Vagina (tissue), 2 donors: ENCODE results near the gene PHACTR3. TPM values are rescaled to one million over a fixed set of nuclear protein-coding genes. Genes with fewer than 3 reads are reported as not detected.
"Not testable (repeated sequence)": the region's sequence is repeated elsewhere in the genome, so short reads cannot be mapped to it uniquely, and the experiment has no call there.

ENCODE experiments used
- DNase-seq, 2 donors: peaks; one replicate each; pipeline ENCODE4 v3.0.0-alpha.2; 2017; ENCODE audit errors: extremely low spot score in 2 of 2
- H3K27ac ChIP-seq: fragments of 200-600 bp; sonication (generic); one replicate; pipeline ENCODE4 v1.5.1; 2019
- H3K27me3 ChIP-seq: fragments of 200-600 bp; sonication (generic); one replicate; pipeline ENCODE4 v1.5.1; 2019
- H3K36me3 ChIP-seq, 2 donors: fragments of 200-600 bp; sonication (generic); one replicate each; pipeline ENCODE4 v1.5.1; 2017 to 2019
- H3K4me1 ChIP-seq: fragments of 200-600 bp; sonication (generic); one replicate; pipeline ENCODE4 v1.5.1; 2019
- H3K4me3 ChIP-seq, 2 donors: fragments of 200-600 bp; sonication (generic); 1 replicate in 1 of 2; 2 replicates in 1 of 2; pipeline ENCODE4 v1.5.1; 2016 to 2019
- H3K9me3 ChIP-seq: fragments of 200-600 bp; sonication (generic); one replicate; pipeline ENCODE4 v1.5.1; 2019
- CTCF ChIP-seq, 3 experiments: fragments of 450-650 bp in 2 of 3; fragments of 200-600 bp in 1 of 3; sonication (generic) in 1 of 3; IDR thresholded peaks; one replicate each; pipeline ENCODE4 v1.5.1; 2017 to 2019; ENCODE audit warnings: antibody characterized with exemption in 3 of 3, mild to moderate bottlenecking in 2 of 3, moderate library complexity in 2 of 3
- POLR2A ChIP-seq, 2 donors: fragments of 450-650 bp; IDR thresholded peaks; one replicate each; pipeline ENCODE4 v1.6.1; 2017; ENCODE audit warnings: antibody characterized with exemption in 2 of 2, mild to moderate bottlenecking in 2 of 2, moderate library complexity in 2 of 2
- POLR2AphosphoS5 ChIP-seq, 2 donors: sonication (generic); formaldehyde crosslinking; IDR thresholded peaks; one replicate each; pipeline ENCODE4 v1.9.0; 2017; ENCODE audit warnings: antibody characterized with exemption in 2 of 2, mild to moderate bottlenecking in 2 of 2, low read depth in 1 of 2; ENCODE audit not compliant: insufficient read depth in 1 of 2
- intact Hi-C: fragments of 100-400 bp; cut with DNase I; formaldehyde crosslinking; loops from one replicate; pipeline ENCODE4 v1.15.1; 2023
- total RNA-seq: library from RNA; depleted of rRNA; stranded (reverse); fragments of >200 nt; gene quantifications from one replicate; pipeline ENCODE4 v1.2.3, GENCODE V29; 2016

PHACTR3 gene
- total RNA-seq, 1 donor from 2014 or later: 8.3 TPM

- no peak overlapping the region for H3K4me3 ChIP-seq
- H3K9me3 ChIP-seq: no peaks in the 10 kb centered on the region
- DNase-seq: no peak
- intact Hi-C loops: no loop called here
- TF ChIP-seq CTCF (IDR thresholded peaks at IDR 0.05) (no peak), POLR2AphosphoS5 (IDR thresholded peaks at IDR 0.05; ENCODE audit: insufficient read depth in 1 of 2, low read depth in 1 of 2) (no peak), POLR2A (IDR thresholded peaks at IDR 0.05) (no peak)
- no peak overlapping the region for H3K27ac ChIP-seq
- no peaks in the 10 kb centered on the region for H3K36me3 ChIP-seq
- no peaks in the 10 kb centered on the region for H3K4me1 ChIP-seq
- H3K27me3 ChIP-seq: no peaks in the 10 kb centered on the region
These were observed 12.0 kb downstream of the PHACTR3 start for GRCh38 chr20:59616306-59616705.

- TF ChIP-seq CTCF (IDR thresholded peaks at IDR 0.05) (no peak), POLR2A (IDR thresholded peaks at IDR 0.05) (no peak)
- Histone ChIP-seq H3K9me3 (no peaks in the 10 kb centered on the region), H3K27me3 (no peaks in the 10 kb centered on the region), H3K4me3 (no peak overlapping the region), H3K36me3 (no peaks in the 10 kb centered on the region), H3K27ac (no peak overlapping the region), H3K4me1 (no peaks in the 10 kb centered on the region)
- DNase-seq: no peak
- intact Hi-C loops: no loop called here
These were observed 12.9 kb downstream of the PHACTR3 start for GRCh38 chr20:59617221-59617620.

- no peak for TF ChIP-seq POLR2A (IDR thresholded peaks at IDR 0.05)
- no peak for TF ChIP-seq POLR2AphosphoS5 (IDR thresholded peaks at IDR 0.05; ENCODE audit: insufficient read depth in 1 of 2, low read depth in 1 of 2)
- no peak for TF ChIP-seq CTCF (IDR thresholded peaks at IDR 0.05)
- no peaks in the 10 kb centered on the region for H3K36me3 ChIP-seq
- intact Hi-C loops: no loop called here
- no peaks in the 10 kb centered on the region for H3K9me3 ChIP-seq
- no peak overlapping the region for H3K27ac ChIP-seq
- DNase-seq: no peak
- no peaks in the 10 kb centered on the region for H3K4me1 ChIP-seq
- no peak overlapping the region for H3K4me3 ChIP-seq
- no peaks in the 10 kb centered on the region for H3K27me3 ChIP-seq
These were observed 13.8 kb downstream of the PHACTR3 start for GRCh38 chr20:59618131-59618530.

GRCh38 chr20:59618585-59618984 lies 14.2 kb downstream of the PHACTR3 start:
- DNase-seq, H3K4me1 ChIP-seq, H3K36me3 ChIP-seq, intact Hi-C loops, H3K4me3 ChIP-seq, H3K27me3 ChIP-seq, H3K27ac ChIP-seq, H3K9me3 ChIP-seq: not testable (repeated sequence)

GRCh38 chr20:59620860-59621505 lies 16.6 kb downstream of the PHACTR3 start:
- H3K36me3 ChIP-seq: no peaks in the 10 kb centered on the region
- H3K4me3 ChIP-seq: no peak overlapping the region
- no peaks in the 10 kb centered on the region for H3K27me3 ChIP-seq
- TF ChIP-seq CTCF (IDR thresholded peaks at IDR 0.05) (no peak), POLR2A (IDR thresholded peaks at IDR 0.05) (no peak), POLR2AphosphoS5 (IDR thresholded peaks at IDR 0.05; ENCODE audit: insufficient read depth in 1 of 2, low read depth in 1 of 2) (no peak)
- intact Hi-C loops: no loop called here
- H3K27ac ChIP-seq: no peak overlapping the region
- no peaks in the 10 kb centered on the region for H3K9me3 ChIP-seq
- DNase-seq: no peak
- no peaks in the 10 kb centered on the region for H3K4me1 ChIP-seq
